ENCODE results near the gene RPS6KA2. TPM values are rescaled to one million over a fixed set of nuclear protein-coding genes. Genes with fewer than 3 reads are reported as not detected.

RPS6KA2 gene
- total RNA-seq, 1 donor from 2014 or later, result 12.3 TPM

DNA sequence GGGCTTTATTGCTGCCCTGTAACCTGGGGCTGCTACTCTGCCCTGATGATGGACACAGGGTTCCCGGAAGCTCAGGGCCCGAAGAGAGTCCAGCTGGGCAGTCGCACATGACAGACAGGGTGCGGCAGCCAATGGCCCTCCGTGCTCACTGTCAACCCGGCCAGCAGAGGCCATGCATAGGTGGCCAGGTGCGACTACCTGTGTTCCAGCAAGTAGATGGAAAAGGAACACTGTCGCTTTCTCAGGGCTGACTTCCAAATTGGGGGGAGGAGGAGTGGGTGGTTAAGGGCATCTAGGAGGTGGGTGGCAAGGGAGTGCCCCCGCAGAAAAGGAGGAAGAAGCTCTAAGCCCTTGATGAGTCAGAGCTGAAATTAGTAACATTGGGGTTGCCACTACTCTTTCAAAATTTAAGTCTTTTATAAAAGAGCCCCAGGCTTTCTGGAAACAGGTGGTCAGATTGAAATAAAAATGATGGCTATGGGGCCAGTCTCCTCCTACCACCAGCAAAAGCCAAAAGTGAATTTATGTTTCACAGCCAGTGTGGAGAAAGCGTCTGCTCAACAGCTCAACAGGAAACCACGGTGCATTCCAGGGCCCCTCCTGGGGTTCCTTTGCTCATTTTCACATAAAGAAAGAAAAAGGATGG, 38.2 kb downstream of the RPS6KA2 start:
- TF ChIP-seq, protein P1, sequence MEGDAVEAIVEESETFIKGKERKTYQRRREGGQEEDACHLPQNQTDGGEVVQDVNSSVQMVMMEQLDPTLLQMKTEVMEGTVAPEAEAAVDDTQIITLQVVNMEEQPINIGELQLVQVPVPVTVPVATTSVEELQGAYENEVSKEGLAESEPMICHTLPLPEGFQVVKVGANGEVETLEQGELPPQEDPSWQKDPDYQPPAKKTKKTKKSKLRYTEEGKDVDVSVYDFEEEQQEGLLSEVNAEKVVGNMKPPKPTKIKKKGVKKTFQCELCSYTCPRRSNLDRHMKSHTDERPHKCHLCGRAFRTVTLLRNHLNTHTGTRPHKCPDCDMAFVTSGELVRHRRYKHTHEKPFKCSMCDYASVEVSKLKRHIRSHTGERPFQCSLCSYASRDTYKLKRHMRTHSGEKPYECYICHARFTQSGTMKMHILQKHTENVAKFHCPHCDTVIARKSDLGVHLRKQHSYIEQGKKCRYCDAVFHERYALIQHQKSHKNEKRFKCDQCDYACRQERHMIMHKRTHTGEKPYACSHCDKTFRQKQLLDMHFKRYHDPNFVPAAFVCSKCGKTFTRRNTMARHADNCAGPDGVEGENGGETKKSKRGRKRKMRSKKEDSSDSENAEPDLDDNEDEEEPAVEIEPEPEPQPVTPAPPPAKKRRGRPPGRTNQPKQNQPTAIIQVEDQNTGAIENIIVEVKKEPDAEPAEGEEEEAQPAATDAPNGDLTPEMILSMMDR (IDR thresholded peaks at IDR 0.05; ENCODE audit: unreplicated experiment), result no peak
- Mint-ChIP-seq H3K9me3 (no peaks in the 10 kb centered on the region), H3K4me3 (no peak overlapping the region), H3K27ac (peak overlapping the region; percentile 71), H3K27me3 (ENCODE audit: low read depth) (no peaks in the 10 kb centered on the region), H3K36me3 (no peaks in the 10 kb centered on the region), H3K4me1 (peaks cover 32% of the 10 kb centered on the region)
- no peak for DNase-seq (ENCODE audit: low spot score in 2 of 2, unreplicated experiment in 2 of 2)

DNA sequence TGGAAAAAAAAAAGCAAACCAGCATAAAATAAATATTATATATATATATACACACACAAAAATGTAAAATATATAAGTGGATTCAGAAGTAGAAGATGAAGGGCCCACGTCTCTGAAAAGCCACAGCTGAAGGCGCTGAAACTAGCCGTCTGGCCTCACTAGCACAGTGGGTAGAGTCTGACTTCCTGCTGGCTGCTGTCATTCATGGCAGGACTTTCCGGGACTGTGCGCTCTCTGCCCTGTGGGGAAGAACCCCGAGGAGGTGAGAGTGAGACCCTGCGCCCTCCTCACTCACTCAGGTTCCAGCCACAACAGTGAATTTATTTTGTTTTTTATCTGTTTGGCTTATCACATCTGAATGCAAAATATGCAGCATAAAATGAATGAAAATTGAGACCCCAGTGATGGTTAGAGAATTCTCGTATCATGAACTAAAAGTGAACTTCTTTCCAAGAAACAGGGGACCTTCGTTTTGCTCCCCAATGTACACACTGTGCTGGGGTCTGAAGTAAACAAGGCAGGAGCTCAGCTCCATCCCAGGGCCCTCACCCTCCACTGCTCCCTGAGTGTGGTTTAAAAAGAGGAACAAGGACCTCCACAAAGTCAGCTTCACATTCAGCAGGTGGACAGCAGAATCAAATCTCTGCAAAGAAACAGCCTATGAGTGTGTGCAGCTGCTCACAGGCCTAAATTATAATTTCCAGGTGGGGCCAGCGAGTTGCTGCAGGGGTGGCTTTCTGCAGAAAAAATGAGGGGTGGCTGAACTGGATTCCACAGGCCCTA, 39.2 kb downstream of the RPS6KA2 start:
- TF ChIP-seq, protein P1 (IDR thresholded peaks at IDR 0.05; ENCODE audit: unreplicated experiment), result no peak
- peaks cover 41% of the 10 kb centered on the region for H3K4me1 Mint-ChIP-seq
- no peak for DNase-seq (ENCODE audit: low spot score in 2 of 2, unreplicated experiment in 2 of 2)
- no peak overlapping the region for H3K4me3 Mint-ChIP-seq
- H3K27ac Mint-ChIP-seq, result no peak overlapping the region
- no peaks in the 10 kb centered on the region for H3K9me3 Mint-ChIP-seq
- H3K36me3 Mint-ChIP-seq, result no peaks in the 10 kb centered on the region
- H3K27me3 Mint-ChIP-seq (ENCODE audit: low read depth), result no peaks in the 10 kb centered on the region

DNA sequence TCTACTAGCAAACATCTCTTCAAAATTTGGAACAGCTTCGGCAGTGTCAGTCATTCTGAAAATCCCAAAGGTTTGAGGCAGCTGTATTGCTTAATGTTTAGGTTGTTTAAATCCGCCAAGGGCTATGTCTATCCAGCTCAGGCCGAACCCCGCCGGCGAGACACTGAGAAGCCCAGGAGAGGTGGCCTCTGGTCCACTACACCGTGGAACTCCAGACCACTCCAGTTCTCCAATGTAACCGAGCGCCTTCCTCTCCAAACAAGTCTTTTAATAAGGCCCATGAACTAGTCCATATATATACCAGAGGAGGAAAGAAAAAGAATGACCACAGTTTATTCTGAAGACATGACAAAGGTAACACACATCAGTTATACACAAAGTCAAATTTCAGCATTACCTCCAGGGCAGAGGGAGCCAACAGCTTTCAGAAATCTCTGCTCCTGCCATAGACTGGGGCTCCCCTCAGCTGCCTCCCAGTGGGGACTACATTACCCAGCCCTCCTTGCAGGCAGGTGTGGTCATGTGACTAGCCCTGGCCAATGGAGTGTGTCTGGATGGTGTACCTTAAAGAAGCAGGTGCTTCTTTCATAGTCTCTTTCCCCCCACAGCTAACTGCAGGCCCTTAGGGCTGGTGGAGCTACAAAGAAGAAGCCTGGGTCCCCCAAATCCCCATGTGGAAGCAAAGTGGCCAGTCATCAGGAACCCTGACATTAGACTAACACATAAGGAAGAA, 40.5 kb downstream of the RPS6KA2 start, which contains the start of gene RAMACL:
Gene RAMACL, minus strand, starts transcription at position 255 of the 733 bp plus-strand sequence. Its CDS starts 201 bp downstream, at position 54.
- Mint-ChIP-seq H3K9me3 (no peaks in the 10 kb centered on the region), H3K36me3 (no peaks in the 10 kb centered on the region), H3K4me1 (peaks cover 48% of the 10 kb centered on the region), H3K27me3 (ENCODE audit: low read depth) (no peaks in the 10 kb centered on the region), H3K4me3 (no peak within 1 kb of the TSS), H3K27ac (no peak within 1 kb of the TSS)
- TF ChIP-seq, protein P1 (IDR thresholded peaks at IDR 0.05; ENCODE audit: unreplicated experiment), result no peak
- DNase-seq (ENCODE audit: low spot score in 2 of 2, unreplicated experiment in 2 of 2), result no peak

DNA sequence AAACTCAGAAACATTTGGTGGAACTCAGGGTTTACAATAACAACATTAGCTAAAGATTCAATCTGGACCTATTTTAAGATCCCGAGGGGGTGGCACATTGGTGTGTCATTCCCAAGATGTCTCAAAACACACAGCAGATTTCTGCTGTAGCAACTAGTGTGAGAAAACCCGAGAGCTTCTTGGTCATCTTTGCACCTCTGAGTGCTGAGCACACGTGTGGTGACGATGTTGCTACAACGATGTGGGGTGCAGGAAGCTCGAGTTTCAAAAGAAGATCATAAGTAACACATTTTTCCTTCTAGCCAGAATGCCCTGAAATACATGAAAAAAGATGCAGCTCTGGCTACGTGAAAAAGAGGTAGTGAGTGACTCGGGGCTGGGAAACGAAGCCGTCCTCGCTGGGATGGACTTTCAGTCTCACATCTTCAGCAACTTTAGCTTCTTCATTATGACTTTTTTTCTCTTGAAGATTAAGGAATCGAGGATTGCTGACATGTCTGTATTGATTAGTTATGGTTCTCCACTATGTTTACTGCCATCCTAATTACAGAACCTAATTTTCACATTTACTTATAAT, 42.1 kb downstream of the RPS6KA2 start:
- no peaks in the 10 kb centered on the region for H3K36me3 Mint-ChIP-seq
- no peak overlapping the region for H3K4me3 Mint-ChIP-seq
- no peak for DNase-seq (ENCODE audit: low spot score in 2 of 2, unreplicated experiment in 2 of 2)
- no peaks in the 10 kb centered on the region for H3K9me3 Mint-ChIP-seq
- H3K4me1 Mint-ChIP-seq, result peaks cover 42% of the 10 kb centered on the region
- no peak overlapping the region for H3K27ac Mint-ChIP-seq
- H3K27me3 Mint-ChIP-seq (ENCODE audit: low read depth), result no peaks in the 10 kb centered on the region
- TF ChIP-seq, protein P1 (IDR thresholded peaks at IDR 0.05; ENCODE audit: unreplicated experiment), result no peak

DNA sequence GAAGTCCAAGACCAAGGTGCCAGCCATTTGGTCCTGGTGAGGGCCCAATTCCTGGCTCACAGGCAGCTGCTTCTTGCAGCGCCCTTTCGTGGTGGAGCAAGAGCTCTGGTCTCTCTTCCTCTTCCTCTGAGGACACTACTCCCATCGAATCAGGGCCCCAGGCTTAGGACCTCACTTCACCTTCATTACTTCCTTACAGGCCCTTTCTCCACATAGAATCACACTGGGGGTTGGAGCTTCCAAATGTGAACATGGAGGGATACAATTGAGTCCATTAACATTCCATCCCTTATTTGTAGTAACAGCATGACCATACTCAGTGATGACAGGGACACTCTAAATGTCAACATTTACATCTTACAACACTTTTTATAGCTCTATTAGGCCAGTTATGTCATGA, 42.9 kb downstream of the RPS6KA2 start:
- TF ChIP-seq, protein P1 (IDR thresholded peaks at IDR 0.05; ENCODE audit: unreplicated experiment), result no peak
- H3K4me3 Mint-ChIP-seq, result no peak overlapping the region
- no peak overlapping the region for H3K27ac Mint-ChIP-seq
- peaks cover 35% of the 10 kb centered on the region for H3K4me1 Mint-ChIP-seq
- no peaks in the 10 kb centered on the region for H3K9me3 Mint-ChIP-seq
- DNase-seq (ENCODE audit: low spot score in 2 of 2, unreplicated experiment in 2 of 2), result no peak
- no peaks in the 10 kb centered on the region for H3K27me3 Mint-ChIP-seq (ENCODE audit: low read depth)
- no peaks in the 10 kb centered on the region for H3K36me3 Mint-ChIP-seq

All from mesothelial cell of epicardium (in vitro differentiated cells).